Tibial artery (tissue), 4 donors: Measurements from ENCODE around the gene UGT1A8.

Experiments
- DNase-seq, 2 donors: peaks; one replicate each; pipeline ENCODE4 v3.0.0-alpha.2; 2019
- H3K27ac ChIP-seq, 2 donors: fragments of 200-600 bp; sonication (generic) in 1 of 2; 1 replicate in 1 of 2; 2 replicates in 1 of 2; pipeline ENCODE4 v1.5.1; 2018 to 2019; ENCODE audit warnings: mild to moderate bottlenecking in 1 of 2
- H3K27me3 ChIP-seq, 2 donors: fragments of 200-600 bp; sonication (generic) in 1 of 2; one replicate each; pipeline versions ENCODE4 v1.5.1 to v1.6.0; 2016 to 2019
- H3K36me3 ChIP-seq, 3 donors: fragments of 200-600 bp; sonication (generic) in 2 of 3; one replicate each; pipeline ENCODE4 v1.5.1; 2016 to 2019; ENCODE audit warnings: mild to moderate bottlenecking in 2 of 3
- H3K4me1 ChIP-seq, 4 donors: fragments of 200-600 bp; sonication (generic) in 2 of 4; 1 replicate in 3 of 4; 2 replicates in 1 of 4; pipeline ENCODE4 v1.5.1; 2016 to 2019
- H3K4me3 ChIP-seq, 2 donors: fragments of 200-600 bp; sonication (generic) in 1 of 2; 1 replicate in 1 of 2; 2 replicates in 1 of 2; pipeline ENCODE4 v1.5.1; 2018 to 2019; ENCODE audit warnings: mild to moderate bottlenecking in 2 of 2
- H3K9me3 ChIP-seq, 3 donors: fragments of 200-600 bp; sonication (generic) in 1 of 3; one replicate each; pipeline ENCODE4 v1.5.1; 2016 to 2019
- CTCF ChIP-seq, 2 experiments: fragments of 200-600 bp in 1 of 2; fragments of 450-650 bp in 1 of 2; IDR thresholded peaks; one replicate each; pipeline ENCODE4 v1.5.1; 2017 to 2019; ENCODE audit warnings: antibody characterized with exemption in 2 of 2, mild to moderate bottlenecking in 1 of 2, moderate library complexity in 1 of 2
- intact Hi-C: fragments of 100-400 bp; cut with DNase I; formaldehyde crosslinking; loops from one replicate; pipeline ENCODE4 v1.15.0; 2023; ENCODE audit warnings: low total_unique reads

Gene UGT1A8

GRCh38 chr2:233816334-233816733, 198.9 kb downstream of the UGT1A8 start:
- H3K27me3 ChIP-seq: peaks cover 0 to 1% of the 10 kb centered on the region in 2 donors
- no peak for TF ChIP-seq CTCF (IDR thresholded peaks at IDR 0.05)
- no peak for DNase-seq

GRCh38 chr2:233816771-233817170, 199.3 kb downstream of the UGT1A8 start:
- Histone ChIP-seq H3K4me1 (no peaks in the 10 kb centered on the region), H3K27ac (no peak overlapping the region), H3K27me3 (no peaks in the 10 kb centered on the region), H3K9me3 (peaks cover 0 to 4% (median 0%) of the 10 kb centered on the region in 3 donors), H3K36me3 (no peaks in the 10 kb centered on the region), H3K4me3 (no peak overlapping the region)
- DNase-seq: peak; percentile 7 to 24
- no peak for TF ChIP-seq CTCF (IDR thresholded peaks at IDR 0.05)
- intact Hi-C loops: no loop called here

More at GRCh38 chr2:233816334-233816733, 198.9 kb downstream of the UGT1A8 start:
- H3K9me3 ChIP-seq: peaks cover 0 to 4% (median 0%) of the 10 kb centered on the region in 3 donors
- H3K4me1 ChIP-seq: no peaks in the 10 kb centered on the region
- H3K36me3 ChIP-seq: no peaks in the 10 kb centered on the region
- H3K27ac ChIP-seq: no peak overlapping the region
- H3K4me3 ChIP-seq: no peak overlapping the region
- intact Hi-C loops: no loop called here

GRCh38 chr2:233817361-233817911, 200.0 kb downstream of the UGT1A8 start:
- no peak for TF ChIP-seq CTCF (IDR thresholded peaks at IDR 0.05)
- DNase-seq: peak; percentile 14 to 34
- H3K9me3 ChIP-seq: peaks cover 0 to 4% (median 0%) of the 10 kb centered on the region in 3 donors
- no peaks in the 10 kb centered on the region for H3K36me3 ChIP-seq
- no peaks in the 10 kb centered on the region for H3K27me3 ChIP-seq
- intact Hi-C loops: no loop called here
- H3K4me3 ChIP-seq: no peak overlapping the region
- H3K4me1 ChIP-seq: no peaks in the 10 kb centered on the region
- H3K27ac ChIP-seq: no peak overlapping the region

- Histone ChIP-seq H3K9me3 (peaks cover 0 to 4% (median 0%) of the 10 kb centered on the region in 3 donors), H3K36me3 (no peaks in the 10 kb centered on the region), H3K27me3 (no peaks in the 10 kb centered on the region), H3K27ac (no peak overlapping the region), H3K4me3 (no peak overlapping the region), H3K4me1 (no peaks in the 10 kb centered on the region)
- peak; percentile 16 to 50 for DNase-seq
- intact Hi-C loops: no loop called here
- TF ChIP-seq CTCF (IDR thresholded peaks at IDR 0.05): no peak
These were observed 200.7 kb downstream of the UGT1A8 start for GRCh38 chr2:233817995-233818638.

GRCh38 chr2:233818639-233819621, 201.5 kb downstream of the UGT1A8 start:
- no peak for TF ChIP-seq CTCF (IDR thresholded peaks at IDR 0.05)
- intact Hi-C loops: no loop called here
- DNase-seq: peak; percentile 4 to 40
- no peak overlapping the region for H3K27ac ChIP-seq
- H3K36me3 ChIP-seq: no peaks in the 10 kb centered on the region
- H3K9me3 ChIP-seq: peaks cover 0 to 4% (median 0%) of the 10 kb centered on the region in 3 donors
- no peaks in the 10 kb centered on the region for H3K4me1 ChIP-seq
- no peak overlapping the region for H3K4me3 ChIP-seq
- H3K27me3 ChIP-seq: no peaks in the 10 kb centered on the region
